HUES48 (cell line): ENCODE results near the gene NABP2.
"Not testable (repeated sequence)": the region's sequence is repeated elsewhere in the genome, so short reads cannot be mapped to it uniquely, and the experiment has no call there.

Experiments used
- H3K27ac ChIP-seq: one replicate; pipeline ENCODE4 v1.7.0; 2013; ENCODE audit warnings: low read depth, low read length, inconsistent platforms
- H3K27me3 ChIP-seq: 2 replicates; pipeline ENCODE4 v1.6.1; 2013; ENCODE audit warnings: mild to moderate bottlenecking, low read length; ENCODE audit not compliant: control insufficient read depth, insufficient read depth
- H3K36me3 ChIP-seq: 2 replicates; pipeline ENCODE4 v1.6.1; 2013; ENCODE audit warnings: low read length; ENCODE audit not compliant: control insufficient read depth, insufficient read depth
- H3K4me1 ChIP-seq: 2 replicates; pipeline ENCODE4 v1.6.1; 2013; ENCODE audit warnings: mild to moderate bottlenecking, low read length; ENCODE audit not compliant: control insufficient read depth, insufficient read depth
- H3K4me3 ChIP-seq: 2 replicates; pipeline ENCODE4 v1.5.1; 2013; ENCODE audit warnings: mild to moderate bottlenecking, low read depth, low read length
- H3K9ac ChIP-seq: 2 replicates; pipeline ENCODE4 v1.6.1; 2013; ENCODE audit warnings: mild to moderate bottlenecking, low read depth, low read length, moderate library complexity
- H3K9me3 ChIP-seq: 2 replicates; pipeline ENCODE4 v1.6.1; 2013; ENCODE audit warnings: low read length; ENCODE audit not compliant: control insufficient read depth, insufficient read depth

Gene NABP2

GRCh38 chr12:56260921-56261320 lies 36.8 kb downstream of the NABP2 start:
- Histone ChIP-seq H3K4me3 (no peak overlapping the region), H3K27ac (no peak overlapping the region), H3K27me3 (no peaks in the 10 kb centered on the region), H3K9ac (no peak overlapping the region), H3K4me1 (peaks cover 17% of the 10 kb centered on the region), H3K36me3 (peaks cover 9% of the 10 kb centered on the region), H3K9me3 (no peaks in the 10 kb centered on the region)

GRCh38 chr12:56261503-56262232 lies 37.5 kb downstream of the NABP2 start:
- no peak overlapping the region for H3K9ac ChIP-seq
- peaks cover 10% of the 10 kb centered on the region for H3K4me1 ChIP-seq
- no peaks in the 10 kb centered on the region for H3K9me3 ChIP-seq
- H3K4me3 ChIP-seq = no peak overlapping the region
- no peaks in the 10 kb centered on the region for H3K27me3 ChIP-seq
- 0 out of 2 replicates have a peak, but pooled peaks cover 3% of the 10 kb centered on the region for H3K36me3 ChIP-seq
- H3K27ac ChIP-seq = no peak overlapping the region

GRCh38 chr12:56262955-56263354 lies 38.8 kb downstream of the NABP2 start:
- not testable (repeated sequence) for H3K4me3 ChIP-seq, H3K9me3 ChIP-seq, H3K36me3 ChIP-seq, H3K27ac ChIP-seq, H3K9ac ChIP-seq, H3K4me1 ChIP-seq, H3K27me3 ChIP-seq

- Histone ChIP-seq H3K36me3 (peaks cover 22% of the 10 kb centered on the region), H3K9ac (peak overlapping the region; percentile 80), H3K27ac (peak overlapping the region; percentile 96), H3K4me3 (peak overlapping the region; percentile 85)
- not testable (repeated sequence) for H3K4me1 ChIP-seq, H3K27me3 ChIP-seq, H3K9me3 ChIP-seq
These were observed 42.0 kb downstream of the NABP2 start for GRCh38 chr12:56266068-56266692.

- H3K4me3 ChIP-seq = peak within 1 kb of the TSS; percentile 85
- no peaks in the 10 kb centered on the region for H3K9me3 ChIP-seq
- H3K27me3 ChIP-seq = no peaks in the 10 kb centered on the region
- peak within 1 kb of the TSS; percentile 96 for H3K27ac ChIP-seq
- H3K9ac ChIP-seq = peak within 1 kb of the TSS; percentile 80
- peaks cover 29% of the 10 kb centered on the region for H3K36me3 ChIP-seq
- H3K4me1 ChIP-seq = no peaks in the 10 kb centered on the region
These were observed 42.7 kb downstream of the NABP2 start, which contains the start of gene COQ10A for GRCh38 chr12:56266693-56267442. Gene COQ10A, plus strand, starts transcription at chr12:56266942. Its CDS starts 177 bp downstream, at chr12:56267119.

GRCh38 chr12:56267443-56268071 lies 43.4 kb downstream of the NABP2 start:
- no peaks in the 10 kb centered on the region for H3K9me3 ChIP-seq
- H3K36me3 ChIP-seq = peaks cover 36% of the 10 kb centered on the region
- H3K9ac ChIP-seq = 0 out of 2 replicates have a peak overlapping the region, but pooled peaks have one; percentile 6
- peak overlapping the region; percentile 85 for H3K4me3 ChIP-seq
- no peaks in the 10 kb centered on the region for H3K4me1 ChIP-seq
- H3K27me3 ChIP-seq = no peaks in the 10 kb centered on the region
- peak overlapping the region; percentile 96 for H3K27ac ChIP-seq

GRCh38 chr12:56271031-56271430 lies 46.9 kb downstream of the NABP2 start:
- Histone ChIP-seq H3K9ac (no peak overlapping the region), H3K4me3 (no peak overlapping the region), H3K36me3 (peaks cover 68% of the 10 kb centered on the region), H3K27ac (no peak overlapping the region), H3K9me3 (no peaks in the 10 kb centered on the region), H3K4me1 (no peaks in the 10 kb centered on the region), H3K27me3 (no peaks in the 10 kb centered on the region)

GRCh38 chr12:56272468-56272867 lies 48.3 kb downstream of the NABP2 start:
- H3K4me3 ChIP-seq, H3K4me1 ChIP-seq, H3K27ac ChIP-seq, H3K27me3 ChIP-seq, H3K9me3 ChIP-seq, H3K9ac ChIP-seq: not testable (repeated sequence)
- peaks cover 78% of the 10 kb centered on the region for H3K36me3 ChIP-seq

GRCh38 chr12:56274299-56274698 lies 50.2 kb downstream of the NABP2 start:
- Histone ChIP-seq H3K36me3 (peaks cover 92% of the 10 kb centered on the region), H3K4me3 (no peak overlapping the region), H3K27me3 (no peaks in the 10 kb centered on the region), H3K4me1 (no peaks in the 10 kb centered on the region), H3K9me3 (no peaks in the 10 kb centered on the region), H3K9ac (no peak overlapping the region), H3K27ac (no peak overlapping the region)

GRCh38 chr12:56278905-56279304 lies 54.8 kb downstream of the NABP2 start:
- no peak overlapping the region for H3K27ac ChIP-seq
- no peak overlapping the region for H3K9ac ChIP-seq
- no peaks in the 10 kb centered on the region for H3K4me1 ChIP-seq
- peaks cover 92% of the 10 kb centered on the region for H3K36me3 ChIP-seq
- no peaks in the 10 kb centered on the region for H3K9me3 ChIP-seq
- H3K4me3 ChIP-seq = no peak overlapping the region
- no peaks in the 10 kb centered on the region for H3K27me3 ChIP-seq
